Left cardiac atrium (tissue), 4 donors: ENCODE results near the gene LGALS13. TPM values are rescaled to one million over a fixed set of nuclear protein-coding genes. Genes with fewer than 3 reads are reported as not detected.
"Not testable (repeated sequence)": the region's sequence is repeated elsewhere in the genome, so short reads cannot be mapped to it uniquely, and the experiment has no call there.

Experiments
- ATAC-seq, 2 donors: fragments of 200-7000 bp; cut with Tn5 transposase; one replicate each; pipeline ENCODE4 v1.9.1; 2020; ENCODE audit warnings: mild to moderate bottlenecking in 2 of 2, moderate library complexity in 2 of 2
- DNase-seq: peaks from one replicate; pipeline ENCODE4 v3.0.0-alpha.2; 2020
- intact Hi-C, 2 donors: fragments of 100-400 bp; cut with DNase I; formaldehyde crosslinking; loops; one replicate each; pipeline versions ENCODE4 v1.14.1 to v1.15.1; 2022 to 2023
- total RNA-seq, 2 donors: library from RNA; stranded (reverse); fragmentation: NEBNext Ultra II Directional; extraction: Animal tissue kit (Norgen Biotek cat#: 25700); gene quantifications; one replicate each; pipeline ENCODE4 v1.2.1, GENCODE V29; 2021
- donor health status: DM: no; HTN: yes; CAD: no.
- donor health status: DM: no; HTN: yes; CAD: no; lungs with severe emphysema.
- donor health status: DM: yes; HTN: yes; CAD: no.
- donor health status: Dilated cardiomyopathy.

The LGALS13 gene
- total RNA-seq, 2 donors from 2014 or later = not detected

DNA sequence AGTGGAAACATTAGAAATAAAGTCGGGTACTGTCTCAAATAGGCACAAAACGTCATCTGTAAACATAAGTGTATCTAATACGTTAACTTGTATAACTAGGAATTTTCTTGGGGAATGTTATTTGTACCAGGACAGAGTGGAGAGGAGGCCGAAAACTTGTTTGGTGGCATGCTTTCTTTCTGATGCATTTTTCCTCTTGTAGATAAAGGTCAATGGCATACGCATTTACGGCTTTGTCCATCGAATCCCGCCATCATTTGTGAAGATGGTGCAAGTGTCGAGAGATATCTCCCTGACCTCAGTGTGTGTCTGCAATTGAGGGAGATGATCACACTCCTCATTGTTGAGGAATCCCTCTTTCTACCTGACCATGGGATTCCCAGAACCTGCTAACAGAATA is 4.7 kb downstream of the LGALS13 start:
- ATAC-seq = no peak
- DNase-seq = no peak
- intact Hi-C loops = no loop called here

GRCh38 chr19:39607561-39607960 is 5.2 kb downstream of the LGALS13 start:
- ATAC-seq (no peak), DNase-seq (no peak)
- intact Hi-C loops = no loop called here

GRCh38 chr19:39613597-39613996 is 11.3 kb downstream of the LGALS13 start:
- DNase-seq = no peak
- ATAC-seq = no peak
- intact Hi-C loops = no loop called here

DNA sequence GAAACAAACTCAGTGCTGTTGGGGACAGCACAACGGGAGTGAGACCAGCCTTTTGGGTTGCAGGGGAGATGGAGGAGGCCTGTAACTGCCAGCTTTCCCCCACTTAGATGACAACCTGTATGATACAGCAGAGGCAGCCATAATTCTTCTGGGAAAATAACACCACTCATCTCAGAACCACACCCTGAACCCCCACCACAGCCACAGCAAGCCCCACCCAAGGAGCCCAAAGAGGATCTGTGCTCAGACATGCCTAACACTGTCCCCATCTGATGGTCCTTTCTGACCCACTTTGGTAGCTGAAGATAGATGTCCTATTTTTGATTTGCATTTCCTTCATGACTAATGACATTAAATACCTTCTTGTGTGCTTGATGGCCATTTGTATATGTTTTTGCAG is 15.4 kb downstream of the LGALS13 start:
- DNase-seq (no peak), ATAC-seq (no peak)
- intact Hi-C loops = no loop called here

- intact Hi-C loops = no loop called here
- ATAC-seq (no peak), DNase-seq (no peak)
Measured at GRCh38 chr19:39623946-39624345, 21.6 kb downstream of the LGALS13 start.

- ATAC-seq, DNase-seq, intact Hi-C loops: not testable (repeated sequence)
Measured at GRCh38 chr19:39627631-39628030, 25.3 kb downstream of the LGALS13 start.

DNA sequence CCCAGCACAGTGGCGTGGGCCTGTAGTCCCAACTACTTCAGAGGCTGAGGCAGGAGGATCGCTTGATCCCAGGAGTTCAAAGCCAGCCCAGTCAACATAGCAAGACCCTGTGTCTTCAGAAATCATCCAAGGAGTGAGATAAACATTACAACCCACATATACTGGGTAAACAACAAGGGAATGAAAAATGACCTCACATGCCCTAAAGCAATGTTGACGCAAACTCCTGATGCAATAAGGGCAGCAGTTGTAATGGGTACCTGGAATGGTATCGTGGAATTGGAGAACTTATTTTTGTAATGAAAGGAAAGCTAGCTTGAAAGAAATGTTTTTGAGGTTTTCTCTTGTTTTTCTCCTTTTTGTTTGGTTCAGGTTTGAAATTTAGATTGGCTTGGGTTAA is 28.9 kb downstream of the LGALS13 start:
- intact Hi-C loops = no loop called here
- DNase-seq = no peak
- ATAC-seq = no peak

GRCh38 chr19:39631626-39632025 is 29.3 kb downstream of the LGALS13 start:
- intact Hi-C loops = no loop called here
- ATAC-seq (no peak), DNase-seq (no peak)

DNA sequence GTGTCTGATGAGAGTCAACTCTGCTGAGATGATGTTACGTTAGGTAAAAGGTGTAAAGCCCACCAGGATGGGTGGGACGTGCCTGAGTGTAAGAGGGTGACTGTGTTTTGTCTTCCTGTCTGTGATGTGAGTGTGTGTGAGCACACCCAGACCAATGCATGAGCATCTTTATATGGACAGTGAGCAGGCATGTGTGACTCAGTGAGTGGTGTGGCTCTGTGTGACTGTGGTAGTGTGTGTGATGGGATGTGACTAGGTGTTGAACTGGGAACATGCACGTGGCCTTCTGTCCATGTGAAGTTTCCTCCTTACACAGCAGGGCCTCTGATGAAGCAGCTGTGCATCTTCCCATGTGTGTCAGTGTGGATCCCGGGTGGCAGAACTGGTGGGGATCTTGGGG is 35.6 kb downstream of the LGALS13 start:
- DNase-seq (no peak), ATAC-seq (no peak)
- intact Hi-C loops = no loop called here

- intact Hi-C loops = no loop called here
- DNase-seq (no peak), ATAC-seq (no peak)
Measured at GRCh38 chr19:39641773-39642172, 39.4 kb downstream of the LGALS13 start.

- ATAC-seq = no peak
- no peak for DNase-seq
Measured at GRCh38 chr19:39643591-39643990, 41.3 kb downstream of the LGALS13 start.

DNA sequence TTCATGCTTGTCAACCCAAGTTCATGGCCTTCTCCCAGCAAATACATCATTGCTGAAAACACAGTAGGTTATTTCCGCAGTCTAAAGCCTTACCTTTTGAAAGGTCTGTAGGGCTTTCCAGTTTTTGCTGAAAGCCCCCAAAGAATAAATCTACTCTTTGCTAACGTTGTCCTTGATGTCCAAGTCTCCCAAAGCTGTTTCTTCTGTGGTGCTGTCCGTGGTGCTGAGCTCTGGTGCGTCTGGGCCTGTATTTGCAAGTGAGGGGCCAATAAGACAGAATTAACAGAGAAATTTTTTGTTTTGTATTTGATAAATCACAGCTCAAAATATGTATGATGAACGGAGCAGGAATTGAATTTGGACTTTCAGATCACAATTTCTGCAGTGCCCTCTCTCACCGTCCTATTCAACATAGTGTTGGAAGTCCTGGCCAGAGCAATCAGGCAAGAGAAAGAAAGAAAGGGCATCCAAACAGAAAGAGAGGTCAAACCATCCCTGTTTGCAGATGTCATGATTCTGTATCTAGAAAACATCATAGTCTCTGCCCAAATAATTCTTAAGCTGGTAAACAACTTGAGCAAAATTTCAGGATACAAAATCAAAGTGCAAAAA is 43.6 kb downstream of the LGALS13 start:
- intact Hi-C loops = no loop called here
- DNase-seq = no peak
- ATAC-seq = no peak

More at GRCh38 chr19:39643591-39643990, 41.3 kb downstream of the LGALS13 start:
- intact Hi-C loops = no loop called here

DNA sequence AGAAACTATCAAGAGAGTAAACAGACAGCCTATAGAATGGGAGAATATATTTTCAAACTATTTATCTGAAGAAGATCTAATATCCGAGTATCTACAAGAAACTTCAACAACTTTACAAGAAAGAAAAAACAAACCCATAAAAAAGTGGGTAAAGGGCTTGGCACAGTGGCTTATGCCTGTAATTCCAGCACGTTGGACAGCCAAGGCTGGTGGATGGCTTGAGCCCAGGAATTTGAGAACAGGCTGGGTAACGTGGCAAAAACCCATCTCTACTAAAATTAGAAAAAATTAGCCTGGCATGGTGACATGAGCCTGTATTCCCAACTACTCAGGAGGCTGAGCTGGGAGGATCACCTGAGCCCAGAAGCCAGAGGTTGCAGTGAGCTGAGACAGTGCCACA is 45.6 kb downstream of the LGALS13 start:
- intact Hi-C loops = no loop called here
- no peak for DNase-seq
- no peak for ATAC-seq

- ATAC-seq = no peak
- intact Hi-C loops = no loop called here
Measured at GRCh38 chr19:39655613-39656012, 53.3 kb downstream of the LGALS13 start, which contains the start of gene LGALS16. LGALS16 (plus strand) TSS chr19:39655913; CDS start chr19:39655962, 49 bp downstream.

More at GRCh38 chr19:39655613-39656012, 53.3 kb downstream of the LGALS13 start, which contains the start of gene LGALS16:
- DNase-seq = no peak

Other genes starting within 250 kb of the LGALS13 start
- 10 to 100 TPM; 34.5 to 38.4 TPM for gene PAF1, start 211.4 kb upstream of the LGALS13 start, total RNA-seq
- gene MED29, start 211.1 kb upstream of the LGALS13 start, total RNA-seq = 10 to 100 TPM; 21.3 to 25.1 TPM
- 100 to 1,000 TPM in 1 of 2 donors, 10 to 100 TPM in 1; 93.5 to 156 TPM for gene ZFP36, start 195.7 kb upstream of the LGALS13 start, total RNA-seq
- 10 to 100 TPM; 13.7 to 28.0 TPM for gene PLEKHG2, start 189.9 kb upstream of the LGALS13 start, total RNA-seq
- gene RPS16, start 166.6 kb upstream of the LGALS13 start, total RNA-seq = 1,000 to 10,000 TPM; 1,273 to 1,597 TPM
- gene SUPT5H, start 156.9 kb upstream of the LGALS13 start, total RNA-seq = 10 to 100 TPM; 61.1 to 70.1 TPM
- 10 to 100 TPM; 60.3 to 71.2 TPM for gene TIMM50, start 121.7 kb upstream of the LGALS13 start, total RNA-seq
- not detected for gene DLL3, start 103.6 kb upstream of the LGALS13 start, total RNA-seq
- gene SELENOV, start 87.4 kb upstream of the LGALS13 start, total RNA-seq = not detected
- gene EID2B, start 69.7 kb upstream of the LGALS13 start, total RNA-seq = 1 to 10 TPM; 2.3 to 2.4 TPM
- gene EID2, start 62.4 kb upstream of the LGALS13 start, total RNA-seq = 10 to 100 TPM; 11.0 to 14.8 TPM
- gene LGALS16, start 53.4 kb downstream of the LGALS13 start, total RNA-seq = not detected
- gene LGALS14, start 102.0 kb downstream of the LGALS13 start, total RNA-seq = not detected
- gene CLC, start 135.5 kb downstream of the LGALS13 start, total RNA-seq = not detected
- gene LEUTX, start 176.3 kb downstream of the LGALS13 start, total RNA-seq = not detected
- gene DYRK1B, start 231.6 kb downstream of the LGALS13 start, total RNA-seq = 10 to 100 TPM in 1 of 2 donors, 1 to 10 TPM in 1; 7.0 to 14.7 TPM
- gene FBL, start 243.9 kb downstream of the LGALS13 start, total RNA-seq = 10 to 100 TPM; 67.7 to 87.7 TPM